ENCODE results near the gene MTERF4.

The MTERF4 gene

DNA sequence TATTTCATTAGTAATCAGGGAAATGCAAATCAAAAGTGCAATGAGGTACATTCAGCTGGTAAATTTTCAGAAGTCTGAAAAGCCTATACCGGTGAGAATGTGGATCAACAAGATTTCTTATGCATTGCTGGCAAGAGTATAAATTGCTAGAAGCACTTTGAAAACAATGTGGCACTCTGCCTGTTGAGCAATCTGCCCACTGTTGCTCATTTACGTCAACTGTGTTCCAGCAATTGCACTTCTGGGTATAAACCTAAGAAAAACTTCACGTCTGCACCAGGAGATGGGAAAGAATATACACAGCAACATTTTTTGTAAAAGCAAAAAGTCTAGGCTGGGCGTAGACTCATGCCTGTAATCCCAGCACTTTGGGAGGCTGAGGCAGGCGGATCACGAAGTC, 40.8 kb downstream of the MTERF4 start:
- H4K20me1 ChIP-seq (ENCODE audit: insufficient read depth, low read length): no peaks in the 10 kb centered on the region
- H3K27ac ChIP-seq (ENCODE audit: low read length): no peak overlapping the region
- H3K79me2 ChIP-seq (ENCODE audit: low read length): no peaks in the 10 kb centered on the region
- H3K36me3 ChIP-seq (replicated peaks; ENCODE audit: insufficient read depth, low read length): no peaks in the 10 kb centered on the region
- no peak for TF ChIP-seq EZH2 (optimal IDR thresholded peaks at IDR 0.05; ENCODE audit: low read depth, low read length)
- DNase-seq: no peak
- H3K9ac ChIP-seq (ENCODE audit: low read length): no peak overlapping the region
- H3K9me3 ChIP-seq (replicated peaks; ENCODE audit: insufficient read depth, low read length): no peaks in the 10 kb centered on the region
- no peak overlapping the region for H3K4me2 ChIP-seq (ENCODE audit: low read depth, low read length)
- no peaks in the 10 kb centered on the region; the same call in 1 of the 2 replicates for H3K27me3 ChIP-seq (replicated peaks; ENCODE audit: insufficient read depth, low read length)
- no peaks in the 10 kb centered on the region for H3F3A ChIP-seq (ENCODE audit: insufficient read depth, low read length)
- H3K4me1 ChIP-seq (ENCODE audit: low read length): peaks cover 2% of the 10 kb centered on the region; the same call in 1 of the 2 replicates
- H3K9me2 ChIP-seq (replicated peaks; ENCODE audit: insufficient read depth, low read length): no peaks in the 10 kb centered on the region
- H2AFZ ChIP-seq (ENCODE audit: low read length): no peak overlapping the region
- no peak overlapping the region for H3K4me3 ChIP-seq (ENCODE audit: low read length)

DNA sequence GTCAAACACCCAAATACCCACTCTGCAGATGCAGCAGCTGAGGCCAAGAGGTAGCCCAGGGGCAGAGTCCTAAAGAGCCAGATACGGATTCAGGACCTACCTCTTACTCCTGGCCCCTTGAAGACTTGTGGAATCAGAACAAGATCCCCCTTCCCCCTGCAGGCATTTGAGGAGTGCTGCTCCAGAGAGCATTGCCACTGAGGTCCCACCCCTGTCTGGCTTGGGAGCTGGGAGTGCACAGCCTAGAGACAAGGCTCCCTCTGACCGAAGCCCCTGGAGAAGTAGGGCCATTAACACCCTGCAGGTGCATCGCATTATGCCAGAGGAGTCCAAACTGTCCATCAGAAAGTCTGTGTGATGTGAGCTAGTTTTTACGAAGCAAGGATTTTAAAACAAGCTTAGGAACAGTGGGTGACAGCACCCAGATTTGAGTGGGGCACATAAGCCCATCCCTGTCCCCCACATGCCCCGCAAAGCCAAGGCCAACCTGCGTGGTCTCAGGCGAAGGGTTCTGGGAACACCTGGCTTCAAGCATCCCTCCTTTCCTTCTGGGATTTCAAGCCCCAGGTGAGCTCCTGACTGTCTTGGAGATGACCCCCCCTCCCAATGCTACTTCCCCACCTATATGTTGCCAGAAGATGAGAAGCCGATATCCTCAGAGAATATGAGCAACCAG, 48.4 kb downstream of the MTERF4 start:
- no peaks in the 10 kb centered on the region for H3K36me3 ChIP-seq (replicated peaks; ENCODE audit: insufficient read depth, low read length)
- no peak for DNase-seq
- no peaks in the 10 kb centered on the region for H3K79me2 ChIP-seq (ENCODE audit: low read length)
- TF ChIP-seq EZH2 (optimal IDR thresholded peaks at IDR 0.05; ENCODE audit: low read depth, low read length): no peak
- TF ChIP-seq, protein P1, sequence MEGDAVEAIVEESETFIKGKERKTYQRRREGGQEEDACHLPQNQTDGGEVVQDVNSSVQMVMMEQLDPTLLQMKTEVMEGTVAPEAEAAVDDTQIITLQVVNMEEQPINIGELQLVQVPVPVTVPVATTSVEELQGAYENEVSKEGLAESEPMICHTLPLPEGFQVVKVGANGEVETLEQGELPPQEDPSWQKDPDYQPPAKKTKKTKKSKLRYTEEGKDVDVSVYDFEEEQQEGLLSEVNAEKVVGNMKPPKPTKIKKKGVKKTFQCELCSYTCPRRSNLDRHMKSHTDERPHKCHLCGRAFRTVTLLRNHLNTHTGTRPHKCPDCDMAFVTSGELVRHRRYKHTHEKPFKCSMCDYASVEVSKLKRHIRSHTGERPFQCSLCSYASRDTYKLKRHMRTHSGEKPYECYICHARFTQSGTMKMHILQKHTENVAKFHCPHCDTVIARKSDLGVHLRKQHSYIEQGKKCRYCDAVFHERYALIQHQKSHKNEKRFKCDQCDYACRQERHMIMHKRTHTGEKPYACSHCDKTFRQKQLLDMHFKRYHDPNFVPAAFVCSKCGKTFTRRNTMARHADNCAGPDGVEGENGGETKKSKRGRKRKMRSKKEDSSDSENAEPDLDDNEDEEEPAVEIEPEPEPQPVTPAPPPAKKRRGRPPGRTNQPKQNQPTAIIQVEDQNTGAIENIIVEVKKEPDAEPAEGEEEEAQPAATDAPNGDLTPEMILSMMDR (IDR thresholded peaks at IDR 0.05; ENCODE audit: low read length): no peak
- TF ChIP-seq EZH2phosphoT487 (IDR thresholded peaks at IDR 0.05; ENCODE audit: low read length): no peak
- no peak overlapping the region for H2AFZ ChIP-seq (ENCODE audit: low read length)
- no peaks in the 10 kb centered on the region for H4K20me1 ChIP-seq (ENCODE audit: insufficient read depth, low read length)
- no peak overlapping the region for H3K27ac ChIP-seq (ENCODE audit: low read length)
- no peak overlapping the region for H3K9ac ChIP-seq (ENCODE audit: low read length)
- H3K27me3 ChIP-seq (replicated peaks; ENCODE audit: insufficient read depth, low read length): no peaks in the 10 kb centered on the region
- H3K4me3 ChIP-seq (ENCODE audit: low read length): no peak overlapping the region
- H3K4me2 ChIP-seq (ENCODE audit: low read depth, low read length): no peak overlapping the region
- no peaks in the 10 kb centered on the region for H3K9me3 ChIP-seq (replicated peaks; ENCODE audit: insufficient read depth, low read length)
- no peaks in the 10 kb centered on the region for H3F3A ChIP-seq (ENCODE audit: insufficient read depth, low read length)
- H3K9me2 ChIP-seq (replicated peaks; ENCODE audit: insufficient read depth, low read length): no peaks in the 10 kb centered on the region
- H3K4me1 ChIP-seq (ENCODE audit: low read length): no peaks in the 10 kb centered on the region

DNA sequence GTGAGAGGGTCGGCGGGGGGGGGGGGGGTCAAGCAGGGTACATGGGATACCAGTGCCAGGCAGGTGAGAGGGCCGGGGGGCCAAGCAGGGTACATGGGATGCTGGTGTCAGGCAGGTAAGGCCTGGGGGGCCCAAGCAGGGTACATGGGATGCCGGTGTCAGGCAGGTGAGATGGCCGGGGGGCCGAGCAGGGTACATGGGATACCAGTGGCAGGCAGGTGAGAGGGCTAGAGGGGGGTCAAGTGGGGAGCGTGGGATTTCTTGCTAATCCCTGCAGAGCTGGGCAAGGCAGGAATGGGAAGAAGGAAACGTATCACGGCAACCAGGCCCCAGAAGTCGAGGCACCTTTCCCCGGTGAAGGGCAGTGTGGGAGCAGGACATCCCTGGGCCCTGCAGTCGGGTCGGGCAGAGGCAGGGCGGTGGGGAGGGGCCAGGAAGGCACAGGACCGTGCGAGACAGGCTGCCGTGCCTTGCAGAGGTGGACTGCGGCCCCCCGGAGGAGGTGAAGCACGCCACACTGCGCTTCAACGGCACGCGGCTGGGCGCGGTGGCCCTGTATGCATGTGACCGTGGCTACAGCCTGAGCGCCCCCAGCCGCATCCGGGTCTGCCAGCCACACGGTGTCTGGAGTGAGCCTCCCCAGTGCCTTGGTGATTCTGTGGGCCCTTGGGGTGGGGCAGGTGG, 49.3 kb downstream of the MTERF4 start:
- no peak overlapping the region for H3K9ac ChIP-seq (ENCODE audit: low read length)
- no peaks in the 10 kb centered on the region for H3K27me3 ChIP-seq (replicated peaks; ENCODE audit: insufficient read depth, low read length)
- H3K4me2 ChIP-seq (ENCODE audit: low read depth, low read length): no peak overlapping the region
- H3K36me3 ChIP-seq (replicated peaks; ENCODE audit: insufficient read depth, low read length): no peaks in the 10 kb centered on the region
- no peak overlapping the region for H3K27ac ChIP-seq (ENCODE audit: low read length)
- H3K4me3 ChIP-seq (ENCODE audit: low read length): no peak overlapping the region
- no peaks in the 10 kb centered on the region for H3K9me2 ChIP-seq (replicated peaks; ENCODE audit: insufficient read depth, low read length)
- TF ChIP-seq EZH2phosphoT487 (IDR thresholded peaks at IDR 0.05; ENCODE audit: low read length): no peak
- TF ChIP-seq, protein P1 (IDR thresholded peaks at IDR 0.05; ENCODE audit: low read length): no peak
- no peak for TF ChIP-seq EZH2 (optimal IDR thresholded peaks at IDR 0.05; ENCODE audit: low read depth, low read length)
- no peak for DNase-seq
- H3K79me2 ChIP-seq (ENCODE audit: low read length): no peaks in the 10 kb centered on the region
- H3K9me3 ChIP-seq (replicated peaks; ENCODE audit: insufficient read depth, low read length): no peaks in the 10 kb centered on the region
- H3F3A ChIP-seq (ENCODE audit: insufficient read depth, low read length): no peaks in the 10 kb centered on the region
- no peak overlapping the region for H2AFZ ChIP-seq (ENCODE audit: low read length)
- H3K4me1 ChIP-seq (ENCODE audit: low read length): no peaks in the 10 kb centered on the region
- no peaks in the 10 kb centered on the region for H4K20me1 ChIP-seq (ENCODE audit: insufficient read depth, low read length)

Measured in MM.1S (cell line).